Activated T-helper 2 cell treated with anti-CD3 and anti-CD28 coated beads, Interferon-gamma antibody, Interleukin-2, Interleukin-4, amounts not matched to agents 10 μg/mL and 5 μg/mL and 100 μg/mL, durations not matched to agents 14 hours and 24 hours and 36 hours (primary cell): ENCODE data around the gene EIF5A. TPM values are rescaled to one million over a fixed set of nuclear protein-coding genes. Genes with fewer than 3 reads are reported as not detected.
A peak's percentile ranks its signal among the peaks of the same experiment; 100 is the strongest.

Source experiments
- DNase-seq: peaks from one replicate; pipeline ENCODE4 v3.0.0; 2021; ENCODE audit warnings: low spot score
- H3K27ac Mint-ChIP-seq: one replicate; pipeline ENCODE4 v1.8.0; 2021; ENCODE audit warnings: mixed read lengths
- H3K27me3 Mint-ChIP-seq: one replicate; pipeline ENCODE4 v1.8.0; 2021; ENCODE audit warnings: low read depth, mixed read lengths
- H3K36me3 Mint-ChIP-seq: one replicate; pipeline ENCODE4 v1.8.0; 2021; ENCODE audit warnings: low read depth, mixed read lengths
- H3K4me1 Mint-ChIP-seq: one replicate; pipeline ENCODE4 v1.8.0; 2021; ENCODE audit warnings: low read depth, mixed read lengths
- H3K4me3 Mint-ChIP-seq: one replicate; pipeline ENCODE4 v1.8.0; 2021; ENCODE audit warnings: low read depth, mild to moderate bottlenecking, moderate library complexity, mixed read lengths
- H3K9me3 Mint-ChIP-seq: one replicate; pipeline ENCODE4 v1.8.0; 2021; ENCODE audit warnings: mixed read lengths
- intact Hi-C: fragments of 100-400 bp; cut with micrococcal nuclease; formaldehyde crosslinking; loops from one replicate; pipeline ENCODE4 v1.15.1; 2023
- total RNA-seq: library from RNA; stranded (reverse); gene quantifications from 2 replicates; pipeline ENCODE4 v1.2.3, GENCODE V29; 2022

The EIF5A gene
- total RNA-seq, 1 donor from 2014 or later: 1,199 TPM

GRCh38 chr17:7292729-7293128 is 14.7 kb upstream of the EIF5A start:
- peaks cover 32% of the 10 kb centered on the region for H3K27me3 Mint-ChIP-seq
- H3K4me3 Mint-ChIP-seq: no peak overlapping the region
- H3K36me3 Mint-ChIP-seq: no peaks in the 10 kb centered on the region

DNA sequence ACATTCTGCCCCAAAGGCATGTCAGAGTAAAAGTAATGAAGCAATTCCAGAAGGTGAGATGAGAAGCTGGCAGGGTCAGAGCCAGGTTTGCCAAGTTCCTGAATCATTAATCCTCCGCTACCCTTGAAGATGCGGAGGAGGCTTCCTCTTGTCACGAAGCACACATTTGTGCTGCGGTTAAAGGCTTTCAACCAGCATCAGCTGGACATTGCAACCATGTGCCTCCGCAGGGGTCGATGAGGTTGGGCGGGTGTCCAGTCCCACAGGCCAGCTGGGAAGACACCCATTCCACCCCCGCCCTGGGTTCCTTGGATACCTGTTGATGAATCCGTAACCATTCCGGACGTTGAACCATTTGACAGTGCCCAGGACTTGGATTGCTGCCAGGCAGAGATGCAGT is 14.3 kb upstream of the EIF5A start:
- H3K36me3 Mint-ChIP-seq: no peaks in the 10 kb centered on the region
- intact Hi-C loops: no loop called here

More at GRCh38 chr17:7292729-7293128, 14.7 kb upstream of the EIF5A start:
- Mint-ChIP-seq H3K9me3 (no peaks in the 10 kb centered on the region), H3K27ac (no peak overlapping the region), H3K4me1 (peaks cover 13% of the 10 kb centered on the region)
- no peak for DNase-seq
- intact Hi-C loops: no loop called here

GRCh38 chr17:7293816-7294613 is 13.4 kb upstream of the EIF5A start:
- Mint-ChIP-seq H3K4me3 (no peak overlapping the region), H3K9me3 (no peaks in the 10 kb centered on the region), H3K4me1 (peaks cover 13% of the 10 kb centered on the region), H3K27me3 (peaks cover 32% of the 10 kb centered on the region), H3K27ac (no peak overlapping the region), H3K36me3 (no peaks in the 10 kb centered on the region)
- intact Hi-C loops: loop anchor here (1.0 kb wide), 2 partner anchors 13 to 73 kb away; partner anchors contain the start of gene EIF5A
- DNase-seq: no peak

More for the DNA sequence above, 14.3 kb upstream of the EIF5A start:
- Mint-ChIP-seq H3K27ac (no peak overlapping the region), H3K27me3 (peaks cover 32% of the 10 kb centered on the region), H3K4me1 (peaks cover 13% of the 10 kb centered on the region), H3K9me3 (no peaks in the 10 kb centered on the region), H3K4me3 (peak overlapping the region; percentile 49)
- no peak for DNase-seq

- Mint-ChIP-seq H3K4me1 (peaks cover 13% of the 10 kb centered on the region), H3K36me3 (no peaks in the 10 kb centered on the region), H3K9me3 (no peaks in the 10 kb centered on the region), H3K4me3 (peak within 1 kb of the TSS; percentile 75), H3K27me3 (peaks cover 32% of the 10 kb centered on the region), H3K27ac (no peak within 1 kb of the TSS)
- intact Hi-C loops: loop anchor here (1.0 kb wide), 2 partner anchors 13 to 73 kb away; partner anchors contain the start of gene EIF5A
- peak; percentile 80 for DNase-seq
Measured at GRCh38 chr17:7294614-7295153, 12.7 kb upstream of the EIF5A start, which contains the start of gene YBX2. Gene YBX2, minus strand, starts transcription at chr17:7294639. Its CDS starts 139 bp downstream, at chr17:7294500.

GRCh38 chr17:7295230-7296180 is 11.9 kb upstream of the EIF5A start:
- intact Hi-C loops: loop anchor here (1.0 to 2.0 kb wide), 3 partner anchors 15 to 249 kb away; partner anchors contain the start of gene ELP5
- Mint-ChIP-seq H3K4me3 (peak overlapping the region; percentile 75), H3K27ac (no peak overlapping the region), H3K4me1 (peaks cover 13% of the 10 kb centered on the region), H3K27me3 (peaks cover 36% of the 10 kb centered on the region), H3K36me3 (no peaks in the 10 kb centered on the region), H3K9me3 (no peaks in the 10 kb centered on the region)
- no peak for DNase-seq

DNA sequence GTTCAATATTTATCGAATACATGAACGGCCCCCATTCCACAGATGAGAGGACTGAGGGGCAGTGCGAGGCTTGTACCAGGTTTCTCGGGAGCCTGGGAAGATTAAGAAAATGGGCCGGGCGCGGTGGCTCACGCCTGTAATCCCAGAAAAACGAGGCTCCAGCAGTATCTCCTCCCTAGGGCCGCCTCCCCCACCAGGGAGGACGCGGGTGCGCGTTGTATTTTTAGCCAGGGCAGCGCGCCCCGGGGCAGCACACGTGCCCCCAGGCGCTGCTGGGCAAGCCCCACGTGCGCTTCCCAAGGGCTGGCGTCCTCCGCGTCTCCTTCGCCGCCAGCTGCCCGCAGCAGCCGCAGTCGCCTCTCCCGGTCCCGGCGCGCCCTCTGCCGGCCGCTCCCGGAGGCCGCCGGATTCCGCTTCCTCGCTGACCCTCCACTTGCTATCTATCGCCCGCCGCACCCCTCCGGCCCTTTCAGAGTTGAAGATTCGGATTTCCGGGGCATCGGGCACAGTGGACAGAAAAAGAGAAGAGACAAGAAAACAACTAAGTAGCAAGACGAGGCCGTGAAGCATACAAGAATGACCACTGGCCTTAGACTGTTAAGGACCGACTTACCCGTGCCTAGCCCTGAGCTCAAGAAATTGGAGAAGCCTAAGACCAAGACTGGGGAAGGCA is 11.1 kb upstream of the EIF5A start:
- intact Hi-C loops: loop anchor here (1.0 to 2.0 kb wide), 3 partner anchors 16 to 250 kb away; partner anchors contain the start of gene ELP5

DNA sequence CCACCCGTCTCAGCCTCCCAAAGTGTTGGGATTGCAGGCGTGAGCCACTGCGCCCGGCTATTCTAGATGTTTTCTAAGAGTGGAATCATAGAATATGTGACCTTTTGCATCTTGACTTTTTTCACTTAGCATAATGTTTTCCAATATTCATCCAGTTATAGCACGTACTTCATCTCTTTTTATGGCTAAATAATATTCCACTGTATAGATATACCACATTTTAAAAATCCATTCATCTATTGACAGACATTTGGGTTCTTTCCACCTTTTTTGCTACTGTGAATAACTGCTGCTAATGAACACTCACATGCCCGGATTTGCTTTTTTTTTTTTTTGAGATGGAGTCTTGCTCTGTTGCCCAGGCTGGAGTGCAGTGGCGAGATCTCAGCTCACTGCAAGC is 3.2 kb upstream of the EIF5A start:
- no peak for DNase-seq
- peaks cover 10% of the 10 kb centered on the region for H3K27me3 Mint-ChIP-seq
- H3K4me1 Mint-ChIP-seq: peaks cover 9% of the 10 kb centered on the region
- no peaks in the 10 kb centered on the region for H3K9me3 Mint-ChIP-seq
- peaks cover 8% of the 10 kb centered on the region for H3K36me3 Mint-ChIP-seq
- H3K27ac Mint-ChIP-seq: peak overlapping the region; percentile 28
- intact Hi-C loops: no loop called here
- peak overlapping the region; percentile 13 for H3K4me3 Mint-ChIP-seq

More for the DNA sequence above, 11.1 kb upstream of the EIF5A start:
- Mint-ChIP-seq H3K36me3 (no peaks in the 10 kb centered on the region), H3K27ac (no peak overlapping the region), H3K4me1 (peaks cover 13% of the 10 kb centered on the region), H3K27me3 (peaks cover 36% of the 10 kb centered on the region), H3K4me3 (no peak overlapping the region), H3K9me3 (no peaks in the 10 kb centered on the region)
- DNase-seq: peak; percentile 64

DNA sequence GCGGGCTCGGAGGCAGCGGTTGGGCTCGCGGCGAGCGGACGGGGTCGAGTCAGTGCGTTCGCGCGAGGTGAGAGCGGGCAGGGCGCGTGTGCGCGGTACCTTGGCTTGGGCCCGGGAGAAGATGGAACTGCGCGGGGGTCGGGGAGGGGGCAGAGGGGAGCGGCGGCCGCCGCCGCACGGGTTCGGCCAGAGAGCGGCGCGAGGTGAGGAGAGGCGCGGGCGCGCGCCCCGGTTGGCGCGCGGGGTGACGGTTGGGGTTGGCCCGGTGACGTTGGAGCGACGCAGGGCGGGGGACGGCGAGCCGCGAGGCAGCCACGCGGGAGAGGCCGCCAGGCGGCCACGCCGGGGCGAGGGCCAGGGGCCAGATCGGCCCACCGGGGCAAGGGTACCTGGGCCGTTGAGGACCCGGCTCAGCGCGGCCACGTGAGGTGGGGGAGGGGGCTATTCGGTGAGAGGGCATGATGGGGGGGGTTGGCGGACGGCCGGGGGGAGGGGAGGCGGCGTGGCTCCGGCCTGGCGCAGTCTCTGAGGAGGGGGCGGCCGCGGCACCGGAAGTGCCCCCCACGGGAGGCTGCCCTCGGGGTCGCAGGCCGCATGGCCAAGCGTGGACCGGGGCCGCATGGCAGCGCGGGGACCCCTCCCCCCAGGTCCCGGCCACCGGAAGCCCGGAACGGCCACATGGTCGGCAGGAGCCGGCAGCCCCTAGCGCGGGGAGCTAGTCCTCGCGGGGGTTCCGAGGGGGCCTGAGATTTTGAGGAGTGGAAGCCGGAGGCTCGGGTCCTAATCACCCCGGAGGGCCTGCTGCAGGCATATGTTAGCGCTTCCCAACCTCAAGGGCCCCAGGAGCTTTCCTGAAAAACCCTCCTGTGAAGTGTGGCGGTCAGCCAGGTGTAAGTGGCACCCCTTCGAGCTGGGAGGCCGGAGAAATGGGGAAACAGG is 527 bp downstream of the EIF5A start:
- intact Hi-C loops: loop anchor here (1.0 to 5.0 kb wide), 9 partner anchors 14 to 379 kb away; partner anchors contain the start of genes ELP5, FGF11, GABARAP and NEURL4
- H3K27me3 Mint-ChIP-seq: no peaks in the 10 kb centered on the region

GRCh38 chr17:7308625-7309433 is 1.4 kb downstream of the EIF5A start:
- H3K27ac Mint-ChIP-seq: peak overlapping the region; percentile 95
- H3K27me3 Mint-ChIP-seq: no peaks in the 10 kb centered on the region
- H3K4me3 Mint-ChIP-seq: peak overlapping the region; percentile 94
- no peaks in the 10 kb centered on the region for H3K9me3 Mint-ChIP-seq
- peak; percentile 80 for DNase-seq
- peaks cover 46% of the 10 kb centered on the region for H3K4me1 Mint-ChIP-seq
- peaks cover 54% of the 10 kb centered on the region for H3K36me3 Mint-ChIP-seq
- intact Hi-C loops: loop anchor here (1.0 to 5.0 kb wide), 3 partner anchors 128 to 263 kb away; partner anchors contain the start of genes FGF11, POLR2A and TMEM102

More for the DNA sequence above, 527 bp downstream of the EIF5A start:
- H3K36me3 Mint-ChIP-seq: peaks cover 45% of the 10 kb centered on the region
- H3K27ac Mint-ChIP-seq: peak overlapping the region; percentile 97
- no peaks in the 10 kb centered on the region for H3K9me3 Mint-ChIP-seq
- peak; percentile 47 for DNase-seq
- peak overlapping the region; percentile 94 for H3K4me3 Mint-ChIP-seq
- peaks cover 38% of the 10 kb centered on the region for H3K4me1 Mint-ChIP-seq

GRCh38 chr17:7309628-7310027 is 2.2 kb downstream of the EIF5A start:
- Mint-ChIP-seq H3K27me3 (no peaks in the 10 kb centered on the region), H3K27ac (peak overlapping the region; percentile 95), H3K9me3 (no peaks in the 10 kb centered on the region), H3K36me3 (peaks cover 61% of the 10 kb centered on the region), H3K4me1 (peaks cover 53% of the 10 kb centered on the region), H3K4me3 (peak overlapping the region; percentile 94)
- no peak for DNase-seq
- intact Hi-C loops: loop anchor here (5.0 kb wide), 2 partner anchors 128 to 263 kb away; partner anchors contain the start of genes FGF11 and TMEM102
